DND-41 (cell line): ENCODE results near the gene ZNF609.

ENCODE experiments used
- CTCF ChIP-seq: IDR thresholded peaks from 2 replicates; pipeline ENCODE4 v1.5.1; 2012; ENCODE audit warnings: borderline replicate concordance, low read length, moderate library complexity, mild to moderate bottlenecking; ENCODE audit not compliant: poor library complexity, severe bottlenecking; ENCODE audit errors: extremely low read depth
- EZH2 ChIP-seq: IDR thresholded peaks from 3 replicates; pipeline ENCODE4 v1.6.1; 2012; ENCODE audit warnings: borderline replicate concordance, low read depth, mild to moderate bottlenecking, moderate library complexity, low read length, inconsistent platforms; ENCODE audit not compliant: severe bottlenecking

DNA sequence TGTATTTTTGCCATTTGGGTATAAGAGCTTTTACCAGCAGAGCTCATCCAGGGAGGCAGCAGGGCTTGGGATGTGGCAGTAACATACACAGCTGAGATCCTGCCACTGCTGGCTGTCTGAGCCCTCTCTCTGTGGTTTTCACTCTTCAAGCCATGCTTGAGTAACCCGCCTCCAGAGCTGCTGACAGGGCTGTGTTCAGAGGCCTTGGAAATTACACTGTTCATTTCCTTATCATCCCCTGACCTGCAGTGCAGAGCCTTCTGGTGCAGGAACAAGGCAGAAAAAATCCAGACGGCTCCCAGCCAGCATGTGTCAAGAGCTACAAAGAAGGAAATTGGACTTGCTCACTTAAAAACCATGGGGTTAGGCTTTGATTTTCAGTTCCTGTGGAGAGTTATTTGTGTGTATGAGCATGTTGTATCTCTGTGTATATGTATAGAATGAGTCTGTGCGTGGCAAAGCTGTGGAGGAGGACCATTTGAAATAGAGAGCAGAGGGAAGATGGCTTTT, 47.0 kb downstream of the ZNF609 start:
- TF ChIP-seq CTCF (no peak), EZH2 (no peak)
